Measurements from ENCODE around the gene TBXAS1.

Gene TBXAS1

DNA sequence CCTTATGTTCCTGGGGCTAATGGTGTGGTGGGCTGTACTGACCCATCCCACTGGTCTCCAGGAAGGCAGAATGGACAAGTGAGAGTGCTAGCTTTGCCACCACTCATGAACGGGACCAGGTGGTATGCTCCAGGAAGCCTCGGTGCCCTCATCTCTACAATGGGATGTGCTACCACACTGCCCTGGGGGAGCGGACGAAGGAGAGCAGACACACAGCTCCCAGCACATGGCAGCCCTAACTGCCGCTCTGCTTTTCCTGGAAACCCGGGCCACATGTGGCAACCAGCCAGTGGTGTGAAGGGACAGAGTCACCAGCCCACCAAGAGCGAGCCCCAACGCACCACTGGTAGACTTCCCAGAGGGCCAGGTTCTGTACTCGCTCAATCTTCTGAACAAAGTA, 197.9 kb downstream of the TBXAS1 start:
- no peak for DNase-seq

DNA sequence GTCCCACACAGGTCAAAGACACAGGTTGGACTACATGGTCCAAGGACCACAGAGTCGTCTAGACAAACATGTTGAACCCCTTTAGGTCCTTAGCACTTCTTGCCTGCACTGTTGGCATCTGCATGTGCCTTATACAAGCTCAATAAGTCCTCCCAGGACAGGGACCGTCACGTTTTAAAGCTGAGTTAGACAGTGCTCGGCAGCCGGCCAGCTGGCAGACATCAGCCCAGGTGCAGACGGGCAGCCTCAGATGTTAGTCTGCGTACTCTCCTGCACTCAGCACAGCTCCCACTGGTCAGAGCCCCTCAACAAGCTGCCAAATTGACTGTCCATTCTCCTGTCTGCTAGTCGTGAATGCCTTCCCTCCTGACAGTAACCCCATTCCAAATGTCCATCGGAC, 198.8 kb downstream of the TBXAS1 start:
- no peak for DNase-seq

DNA sequence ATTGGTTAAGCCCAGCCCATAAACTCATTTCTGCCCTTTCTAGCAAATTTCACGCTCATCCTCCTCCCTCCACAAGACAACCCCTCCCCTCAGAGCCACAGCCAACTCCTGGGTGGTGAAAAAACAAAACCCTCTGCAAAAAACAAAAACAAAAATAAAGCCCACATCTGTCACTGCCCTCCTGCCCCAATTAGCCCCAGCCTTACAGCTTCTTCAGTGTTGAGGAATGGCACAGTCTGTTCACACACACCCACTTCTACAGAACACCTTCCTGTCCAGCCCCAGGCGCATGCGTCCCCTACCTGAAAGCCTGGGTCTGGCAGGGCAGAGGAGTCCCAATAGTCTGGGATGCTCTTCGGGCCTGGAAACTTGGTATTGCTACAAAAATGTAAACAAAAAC, 199.2 kb downstream of the TBXAS1 start:
- no peak for DNase-seq

DNA sequence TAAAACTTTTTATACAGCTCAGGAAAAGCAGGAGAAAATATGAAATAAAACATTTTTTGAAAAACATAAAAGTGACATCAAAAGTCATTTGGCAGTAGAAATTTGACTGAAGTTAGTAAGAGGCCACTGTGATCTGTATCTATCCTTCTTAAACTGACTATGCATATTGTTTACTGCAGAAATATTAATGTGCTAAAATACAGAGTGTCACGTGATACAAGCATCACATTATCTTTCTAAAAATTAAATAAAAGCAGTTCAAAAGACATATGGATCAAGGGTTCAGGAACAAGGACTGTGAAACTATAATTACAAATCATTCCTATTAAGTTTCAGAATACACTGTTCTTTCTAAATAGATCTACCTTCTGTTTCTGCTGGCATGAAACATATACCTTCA, 200.0 kb downstream of the TBXAS1 start:
- no peak for DNase-seq

DNA sequence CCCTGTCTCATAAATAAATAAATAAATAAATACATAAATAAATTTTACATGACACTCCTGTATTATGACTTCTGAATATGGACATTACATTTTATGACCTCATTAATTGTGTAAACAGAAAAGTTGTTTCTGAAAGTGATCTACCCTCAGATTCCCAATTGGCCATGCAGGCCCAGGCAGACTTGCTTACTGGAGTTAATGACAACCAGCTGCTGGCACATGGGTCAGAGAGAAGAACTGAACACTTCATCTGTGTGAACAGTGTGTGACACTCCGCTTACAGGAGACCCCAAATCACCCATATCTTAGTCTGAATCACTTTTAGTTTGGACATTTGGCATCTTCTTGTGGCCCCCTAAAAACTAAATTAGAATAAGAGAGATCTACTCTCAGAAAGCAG, 202.3 kb downstream of the TBXAS1 start:
- no peak for DNase-seq

DNA sequence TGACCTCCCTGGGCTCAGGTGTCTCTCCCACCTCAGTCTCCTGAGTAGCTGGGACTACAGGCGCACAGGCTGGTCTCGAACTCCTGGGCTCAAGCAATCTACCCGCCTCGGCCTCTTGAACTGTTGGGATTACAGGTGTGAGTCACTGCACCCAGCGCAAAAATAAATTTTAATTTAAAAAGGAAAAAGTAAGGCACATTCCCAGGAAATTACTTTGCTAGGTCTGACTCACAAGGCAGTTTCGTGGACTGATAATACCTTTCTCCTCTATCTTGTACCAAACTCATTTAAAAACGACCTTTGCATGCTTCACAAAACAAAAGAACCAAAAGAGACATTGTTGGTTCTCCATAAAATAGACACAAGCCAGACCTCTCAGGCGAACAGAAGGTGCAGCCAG, 204.0 kb downstream of the TBXAS1 start:
- no peak for DNase-seq

DNA sequence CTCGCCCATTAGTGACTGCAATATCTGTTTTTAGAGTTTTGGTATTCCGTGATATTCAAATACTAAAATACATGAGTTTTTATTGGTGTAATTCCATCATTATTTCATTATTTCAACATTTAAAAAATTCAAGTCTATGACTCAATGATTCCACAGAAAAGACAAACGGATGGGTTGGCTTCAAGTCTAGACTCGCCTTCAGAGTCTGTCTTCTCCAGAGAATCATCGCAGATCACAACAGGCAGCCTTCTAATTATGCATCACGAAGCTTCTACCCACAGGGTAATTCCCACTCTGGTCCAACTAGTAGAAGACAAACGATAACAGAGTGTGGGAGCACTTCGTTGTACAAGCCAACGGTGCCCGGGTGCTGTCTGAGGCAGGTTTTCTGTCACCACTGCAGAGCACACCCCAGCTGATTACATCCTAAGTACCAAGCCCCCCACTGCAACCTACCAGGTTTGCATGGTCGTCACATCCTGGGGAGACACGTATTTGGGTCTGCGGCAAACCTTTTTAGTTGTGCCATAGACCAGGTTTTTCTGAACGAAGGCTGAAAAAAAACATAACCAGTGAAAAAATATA, 204.8 kb downstream of the TBXAS1 start:
- DNase-seq: no peak

DNA sequence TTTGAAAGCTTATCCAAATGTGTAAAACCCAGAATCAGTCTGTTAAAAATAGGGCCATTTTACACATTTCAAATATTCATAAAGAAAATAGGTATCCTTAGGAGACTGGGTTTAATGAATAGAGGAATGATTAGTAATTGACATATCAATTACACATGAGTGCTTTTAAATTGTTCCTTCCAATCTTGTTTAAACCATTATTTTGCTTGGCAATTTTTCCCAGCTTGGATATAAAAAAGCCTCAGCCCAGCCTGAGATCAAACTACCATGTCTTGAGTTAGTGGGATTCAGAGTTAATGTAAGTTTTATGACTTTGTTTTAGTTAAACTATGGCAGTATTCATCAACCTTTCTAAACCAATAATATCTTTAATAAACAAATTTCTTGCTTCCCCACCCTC, 205.4 kb downstream of the TBXAS1 start:
- DNase-seq: no peak

DNA sequence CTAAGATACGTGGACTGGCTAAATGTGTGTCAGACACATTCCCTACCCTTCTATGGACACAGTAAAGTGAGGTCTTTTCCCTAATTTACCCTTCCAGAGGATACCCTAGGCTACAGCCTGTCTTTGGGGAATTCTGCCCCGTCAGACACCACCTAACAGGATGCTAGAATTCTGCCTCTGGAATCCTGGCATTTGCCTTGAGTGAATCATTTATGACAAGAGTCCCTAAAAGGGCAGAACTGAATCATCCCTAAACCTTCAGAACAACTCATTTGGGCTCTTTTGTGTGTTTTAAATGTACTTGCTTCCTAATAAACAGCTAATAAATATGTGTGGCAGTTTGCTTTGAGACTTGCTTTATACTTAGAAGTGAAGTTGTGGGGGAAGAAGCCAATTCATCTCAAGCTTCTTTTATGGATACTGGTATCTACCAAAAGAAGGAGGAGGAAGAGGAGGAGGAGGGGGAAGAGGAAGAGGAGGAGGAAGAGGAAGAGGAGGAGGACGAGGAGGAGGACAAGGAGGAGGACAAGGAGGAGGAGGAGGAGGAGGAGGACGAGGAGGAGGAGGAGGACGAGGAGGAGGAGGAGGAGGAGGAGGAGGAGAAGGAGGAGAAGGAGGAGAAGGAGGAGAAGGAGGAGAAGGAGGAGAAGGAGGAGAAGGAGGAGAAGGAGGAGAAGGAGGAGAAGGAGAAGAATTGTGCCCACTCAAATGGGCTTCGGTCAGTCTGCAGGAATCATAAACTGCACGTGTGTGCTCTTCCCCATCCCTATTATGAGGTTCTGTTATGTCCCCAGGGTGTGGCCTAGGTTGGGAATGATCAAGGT, 206.5 kb downstream of the TBXAS1 start:
- no peak for DNase-seq

DNA sequence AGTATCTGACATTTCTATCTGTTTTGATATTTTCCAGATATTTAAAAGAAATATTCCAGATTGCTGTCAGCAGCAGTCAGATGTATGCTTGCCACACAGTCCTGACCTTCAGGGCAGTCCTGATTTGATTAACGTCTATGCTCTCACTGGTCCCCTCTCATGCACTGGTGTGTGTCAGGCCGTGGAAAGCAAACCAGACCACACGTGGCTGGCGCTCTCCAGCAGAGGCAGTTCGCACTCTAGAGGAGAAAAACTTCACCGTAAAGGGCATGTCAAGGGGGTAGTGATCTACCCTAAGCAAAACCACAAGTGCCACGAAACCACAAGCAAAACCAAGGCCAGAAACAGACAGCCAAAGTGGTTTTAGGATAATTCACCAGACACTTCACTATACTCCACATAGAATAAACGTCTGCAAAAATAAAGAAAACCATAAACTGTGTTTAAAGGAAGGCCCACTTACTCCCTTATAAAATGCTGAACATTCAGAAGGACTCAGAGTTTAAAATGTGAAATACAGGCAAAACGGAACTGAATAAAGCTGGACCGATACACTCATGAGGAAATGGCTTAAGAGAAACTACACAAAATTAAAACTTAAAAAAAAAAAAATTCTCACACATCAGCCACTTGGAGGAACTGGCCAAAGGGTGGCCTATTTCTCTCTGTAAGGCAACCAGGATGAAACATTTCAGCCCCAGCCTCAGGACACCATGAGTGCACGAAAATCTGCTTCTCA, 207.3 kb downstream of the TBXAS1 start:
- DNase-seq: no peak

DNA sequence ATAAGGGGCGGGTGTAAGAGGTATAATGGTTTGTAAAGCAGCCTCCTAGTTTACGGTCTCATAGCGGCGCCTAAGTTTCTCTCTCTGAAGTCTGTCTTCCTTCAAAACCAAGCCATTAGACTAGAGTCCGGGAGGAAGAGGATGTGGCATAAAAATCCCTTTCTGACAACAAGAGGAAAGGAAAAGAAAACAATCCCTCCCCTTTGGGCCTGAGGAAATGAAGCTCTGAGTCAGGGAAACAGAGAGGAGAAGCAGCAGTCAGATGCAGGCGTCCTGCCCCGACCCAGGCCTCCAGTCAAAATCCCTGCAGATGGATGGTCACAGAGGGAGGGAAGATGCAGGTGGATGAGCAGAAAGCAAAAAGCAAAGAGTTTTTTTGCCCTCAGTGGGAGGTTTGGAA, 210.0 kb downstream of the TBXAS1 start:
- peak; percentile 33 for DNase-seq

DNA sequence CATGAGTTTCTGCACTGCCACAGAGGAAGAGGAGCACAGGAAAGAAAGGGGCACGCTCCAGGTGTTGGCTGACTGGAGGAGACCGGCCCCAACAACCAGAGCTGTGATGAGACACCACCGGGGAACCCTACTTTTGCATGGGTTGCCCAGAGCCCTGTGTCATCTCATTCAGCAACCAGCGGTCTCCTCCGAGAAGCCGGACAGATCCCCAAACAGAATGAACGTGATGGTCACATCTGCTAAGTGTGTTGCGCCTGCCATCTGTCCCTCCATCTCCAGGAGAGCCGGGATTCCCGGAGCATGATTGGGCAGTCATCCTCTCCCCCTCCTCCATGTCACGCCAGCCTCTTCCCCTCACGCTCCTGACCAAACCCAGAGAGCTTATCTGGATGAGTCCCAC, 210.8 kb downstream of the TBXAS1 start:
- peak; percentile 19 for DNase-seq

DNA sequence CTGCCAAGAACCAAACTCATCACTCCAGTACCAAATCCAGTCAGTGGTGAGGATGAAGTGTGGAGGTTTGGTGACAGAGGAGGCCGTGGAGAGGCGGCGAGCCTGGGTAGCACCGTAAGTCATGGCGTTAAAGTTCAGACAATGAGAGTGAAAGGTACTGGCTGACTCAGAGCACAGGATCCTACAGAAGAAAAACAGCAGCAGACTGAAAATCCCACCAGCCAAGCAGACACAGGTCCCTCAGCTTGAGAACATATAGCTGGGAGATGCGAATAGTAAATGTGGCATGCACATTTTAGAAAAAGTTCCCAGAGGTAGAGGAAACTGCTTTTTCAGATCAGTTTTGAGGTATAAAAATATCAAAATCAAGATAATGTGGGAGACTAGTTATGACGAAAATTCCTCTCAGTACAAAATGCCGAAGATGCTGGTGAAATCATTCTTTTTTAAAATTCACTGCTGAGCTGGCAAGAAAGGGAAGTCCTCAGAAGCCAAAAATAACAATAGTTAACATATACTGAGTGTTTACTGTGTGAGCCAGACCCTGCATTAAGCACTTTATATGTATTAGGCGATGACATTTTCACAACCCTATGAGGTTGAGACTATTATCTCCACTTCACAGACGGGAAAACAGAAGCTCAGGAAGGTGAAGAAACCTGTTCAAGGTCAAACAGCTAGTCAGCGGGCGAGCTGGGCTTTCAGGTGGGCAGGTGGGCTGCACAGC, 212.8 kb downstream of the TBXAS1 start:
- peak; percentile 19 for DNase-seq

DNA sequence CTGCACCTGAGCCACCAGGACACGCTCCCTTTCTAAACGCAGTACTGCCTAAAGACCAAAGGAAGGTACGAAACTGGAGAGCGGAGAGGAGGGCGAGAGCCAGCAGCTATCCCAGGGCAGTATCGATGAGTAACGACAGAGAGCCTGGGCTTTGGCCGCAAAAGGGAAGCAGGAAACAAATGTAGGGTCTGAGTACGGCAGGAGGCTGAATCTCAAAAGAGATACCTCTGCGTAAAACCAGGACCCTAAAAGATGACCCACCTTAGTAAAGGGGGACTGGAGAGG, 213.3 kb downstream of the TBXAS1 start:
- peak; percentile 17 for DNase-seq

DNA sequence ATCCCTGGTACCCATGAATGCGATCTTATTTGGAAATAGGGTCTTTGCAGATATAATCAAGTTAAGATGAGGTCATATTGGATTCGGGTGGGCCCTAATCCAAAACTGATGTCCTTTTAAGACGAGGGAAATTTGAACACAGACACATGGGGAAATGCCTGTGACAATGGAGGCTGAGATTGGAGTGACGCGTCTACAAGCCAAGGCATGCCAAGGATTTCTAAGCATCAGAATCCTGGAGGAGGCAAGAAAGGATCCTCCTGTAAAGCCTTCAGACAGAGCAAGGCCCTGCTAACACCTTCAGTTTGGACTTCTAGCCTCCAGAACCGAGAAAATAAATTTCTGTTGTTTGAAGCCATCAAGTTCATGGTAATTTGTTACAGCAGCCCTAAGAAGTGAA, 215.2 kb downstream of the TBXAS1 start:
- DNase-seq: no peak

DNA sequence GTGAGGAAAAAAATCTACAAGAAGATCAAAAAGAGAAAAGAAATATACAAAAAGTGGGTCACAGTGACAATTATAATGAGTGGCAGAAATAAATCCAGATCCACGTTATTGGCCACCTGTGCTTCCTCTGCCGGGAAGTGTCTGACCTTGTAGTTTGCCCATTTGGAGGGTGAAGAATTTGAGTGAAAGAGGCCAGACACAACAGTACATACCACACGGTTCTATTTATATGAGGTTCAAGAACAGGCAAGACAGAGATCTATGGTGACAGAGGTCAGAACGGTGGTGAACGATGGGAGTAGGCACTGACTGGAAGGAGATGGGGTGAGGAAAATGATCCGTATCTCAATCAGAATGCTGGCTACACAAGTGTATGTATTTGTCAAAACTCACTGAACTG, 216.6 kb downstream of the TBXAS1 start:
- DNase-seq: no peak

DNA sequence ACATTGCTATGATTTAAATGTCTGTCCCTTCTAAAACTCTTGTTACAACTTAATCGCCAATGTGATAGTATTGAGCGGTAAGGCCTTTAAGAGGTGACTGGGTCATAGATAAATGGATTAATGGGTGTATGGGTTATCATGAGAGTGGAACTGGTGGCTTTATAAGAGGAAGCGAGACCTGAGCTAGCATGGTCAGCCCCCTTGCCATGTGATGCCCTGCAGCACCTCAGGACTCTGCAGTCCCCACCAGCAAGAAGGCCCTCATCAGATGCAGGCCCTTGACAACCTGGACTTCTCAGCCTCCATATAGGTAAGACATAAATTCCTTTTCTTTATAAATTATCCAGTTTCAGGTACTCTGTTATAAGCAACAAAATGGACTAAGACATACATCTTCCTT, 218.1 kb downstream of the TBXAS1 start:
- no peak for DNase-seq

DNA sequence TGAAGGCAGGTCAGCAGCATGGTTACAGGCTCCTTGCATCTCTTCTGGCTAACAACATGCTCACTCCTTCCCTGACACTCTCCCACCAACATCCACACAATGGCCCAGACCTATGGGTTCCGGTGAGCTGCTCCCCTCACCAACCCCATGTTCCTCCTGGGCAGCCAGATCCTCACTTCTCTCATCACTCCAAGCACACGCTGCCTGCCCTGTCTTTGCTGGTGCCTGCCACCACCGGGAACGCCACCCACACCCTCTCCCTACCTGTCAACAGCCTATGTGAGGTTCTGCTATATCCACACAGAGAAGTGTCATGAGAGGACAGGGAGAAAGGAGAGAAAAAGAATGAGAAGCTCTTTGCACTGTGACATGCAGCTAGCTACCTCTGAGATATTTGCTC, 219.1 kb downstream of the TBXAS1 start:
- no peak for DNase-seq

DNA sequence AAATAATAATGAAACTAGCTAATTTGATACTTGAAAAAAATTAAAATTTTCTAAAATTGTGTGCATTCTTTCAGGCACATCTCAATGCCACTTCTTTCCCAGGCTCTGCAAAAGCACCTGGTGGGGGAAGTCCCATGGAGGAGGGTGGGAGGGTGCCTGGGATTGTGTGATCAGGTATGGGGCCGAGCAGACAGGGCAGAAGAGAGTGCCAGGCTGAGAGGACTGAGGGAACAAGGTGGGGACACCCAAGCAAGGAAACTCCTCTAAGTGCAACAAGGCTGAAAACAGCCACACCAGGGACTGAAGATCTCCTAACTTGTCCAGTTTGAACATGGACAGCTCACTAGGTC, 219.9 kb downstream of the TBXAS1 start:
- DNase-seq: no peak

DNA sequence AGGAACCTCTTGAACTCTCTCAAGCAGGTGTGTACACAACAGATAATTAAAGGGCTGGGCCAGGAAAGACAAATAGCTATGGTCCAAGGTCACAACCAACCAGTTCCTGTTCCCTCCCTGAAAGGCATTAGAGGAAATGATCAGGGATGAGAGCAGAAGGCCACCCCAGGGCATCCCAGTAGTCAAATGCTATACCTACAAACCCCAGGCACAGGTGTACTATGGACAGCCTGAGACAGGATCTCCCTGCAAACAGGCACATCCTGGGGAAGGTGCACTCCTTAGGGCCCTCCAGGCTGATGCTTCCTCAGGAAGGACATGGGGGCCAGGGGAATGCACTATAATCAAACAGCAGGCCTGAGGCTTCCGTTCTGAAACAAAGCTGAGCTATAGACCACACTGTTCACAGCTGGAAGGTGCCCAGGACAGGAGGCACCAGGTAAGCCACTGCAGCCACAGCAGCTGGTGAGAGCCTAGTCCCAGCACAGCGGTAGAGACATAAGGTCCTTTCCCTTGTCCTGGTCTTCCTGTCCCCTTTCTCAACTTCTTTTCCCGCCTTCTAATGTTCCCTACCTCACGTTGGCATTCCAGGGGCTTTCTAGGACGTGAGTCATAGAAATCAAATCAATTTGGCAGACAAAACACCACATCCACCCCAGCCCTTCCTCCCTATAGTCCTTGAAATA, 220.4 kb downstream of the TBXAS1 start:
- no peak for DNase-seq

DNA sequence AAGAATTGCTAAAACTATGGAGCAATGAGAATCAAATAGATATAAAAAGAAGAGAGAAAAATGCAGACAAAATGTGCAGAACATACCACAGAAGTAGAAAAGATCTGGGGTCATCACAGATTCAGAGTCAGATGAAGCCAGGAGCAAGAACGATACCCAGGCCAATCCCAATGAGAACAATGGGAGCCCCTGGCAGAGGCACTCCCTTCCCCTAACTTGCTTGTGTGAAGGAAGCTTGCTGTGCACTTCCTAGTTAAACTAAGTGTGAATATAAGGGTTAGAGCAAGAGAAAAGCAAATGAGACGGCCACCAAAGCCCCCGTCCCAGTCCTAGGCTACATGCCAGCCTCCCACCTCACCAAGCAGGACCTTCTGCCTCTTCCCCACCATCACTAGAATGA, 221.0 kb downstream of the TBXAS1 start:
- DNase-seq: no peak

DNA sequence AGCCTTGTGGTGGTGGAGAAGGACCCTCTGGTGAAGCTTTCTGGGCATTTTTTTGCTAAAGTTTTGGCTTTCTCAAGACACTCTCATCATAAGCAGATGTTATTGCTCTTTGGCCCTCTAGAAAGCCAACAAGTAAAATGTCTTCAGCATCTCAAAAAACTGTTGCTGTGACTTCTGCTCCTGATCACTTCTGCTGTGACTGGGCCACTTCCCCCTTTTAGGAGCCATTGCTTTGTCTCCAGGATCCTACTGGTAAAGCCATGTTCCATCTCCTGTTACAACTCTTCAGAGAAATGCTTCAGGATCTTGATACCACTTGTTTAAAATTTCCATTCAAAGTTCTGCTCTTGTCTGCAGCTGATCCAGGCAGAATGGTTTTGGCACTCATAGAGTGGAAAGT, 222.8 kb downstream of the TBXAS1 start:
- no peak for DNase-seq

DNA sequence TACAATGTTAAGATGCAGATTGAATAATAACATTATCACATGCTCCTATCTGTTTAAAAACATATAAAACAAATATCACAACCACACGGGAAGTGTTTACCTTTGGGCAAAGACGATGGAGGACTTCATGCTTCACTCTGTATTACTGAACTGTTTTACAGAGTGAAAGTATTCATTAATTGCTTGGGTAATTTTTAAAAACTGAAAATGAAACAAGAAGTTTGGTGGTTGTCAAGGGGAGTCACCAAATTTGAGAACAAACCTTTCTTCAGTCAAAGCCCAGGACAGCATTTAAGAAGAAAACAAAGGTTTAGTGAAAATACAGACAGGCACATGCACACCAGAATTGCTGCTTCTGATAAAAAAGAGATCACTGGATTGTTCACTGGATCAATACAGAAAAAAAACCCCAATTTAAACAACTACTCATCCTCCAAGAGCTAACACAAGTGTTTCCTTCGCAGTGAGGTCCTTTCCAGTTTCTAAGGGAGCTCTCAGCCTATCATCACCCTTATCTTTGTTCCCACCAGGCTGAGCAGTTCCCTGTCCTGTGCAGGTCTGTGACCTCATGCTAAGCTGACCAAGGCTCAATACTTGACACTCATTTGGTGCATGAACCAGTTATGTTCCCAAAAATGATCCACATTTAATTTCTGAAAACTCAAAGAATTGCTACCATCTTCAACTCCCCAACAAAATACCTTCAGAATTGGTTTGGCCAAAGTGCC, 224.9 kb downstream of the TBXAS1 start:
- no peak for DNase-seq

All from activated CD8-positive, alpha-beta memory T cell treated with anti-CD3 and anti-CD28 coated beads for 24 hours (primary cell).